Stomach (tissue), 9 donors: ENCODE data around the gene FNDC10. TPM values are rescaled to one million over a fixed set of nuclear protein-coding genes. Genes with fewer than 3 reads are reported as not detected.

Experiments
- DNase-seq, 2 donors: peaks; one replicate each; pipeline versions ENCODE4 v3.0.0 to v3.0.0-alpha.2; 2013 to 2019
- H3K27ac ChIP-seq, 5 donors: fragments of 200-600 bp in 4 of 5; sonication (generic) in 4 of 5; one replicate each; pipeline ENCODE4 v1.5.1; 2013 to 2019; ENCODE audit warnings: mild to moderate bottlenecking in 1 of 5, moderate library complexity in 1 of 5
- H3K27me3 ChIP-seq, 3 donors: fragments of 200-600 bp; sonication (generic); one replicate each; pipeline ENCODE4 v1.5.1; 2017 to 2019; ENCODE audit warnings: mixed run types in 1 of 3
- H3K36me3 ChIP-seq, 4 donors: fragments of 200-600 bp; sonication (generic); 1 replicate in 3 of 4; 2 replicates in 1 of 4; pipeline ENCODE4 v1.5.1; 2016 to 2019
- H3K4me1 ChIP-seq, 4 donors: fragments of 200-600 bp; sonication (generic); one replicate each; pipeline ENCODE4 v1.5.1; 2016 to 2019
- H3K4me3 ChIP-seq, 4 donors: fragments of 200-600 bp; sonication (generic) in 3 of 4; one replicate each; pipeline ENCODE4 v1.5.1; 2016 to 2019; ENCODE audit warnings: mild to moderate bottlenecking in 1 of 4
- H3K9me3 ChIP-seq, 4 donors: fragments of 200-600 bp; sonication (generic); one replicate each; pipeline ENCODE4 v1.5.1; 2016 to 2019
- EP300 ChIP-seq: sonication (generic); formaldehyde crosslinking; IDR thresholded peaks from one replicate; pipeline ENCODE4 v1.6.1; 2017; ENCODE audit warnings: antibody characterized with exemption
- POLR2A ChIP-seq, 4 donors: fragments of 450-650 bp; IDR thresholded peaks; one replicate each; pipeline ENCODE4 v1.6.1; 2016; ENCODE audit warnings: antibody characterized with exemption in 4 of 4, control low read depth in 2 of 4, mild to moderate bottlenecking in 1 of 4, moderate library complexity in 1 of 4
- POLR2AphosphoS5 ChIP-seq, 3 donors: sonication (generic); formaldehyde crosslinking; IDR thresholded peaks; one replicate each; pipeline ENCODE4 v1.6.1; 2016; ENCODE audit warnings: antibody characterized with exemption in 3 of 3
- WGBS, 5 donors: extraction: QIAGEN DNeasy Blood & Tissue Kit in 3 of 5; methylation state at CpG; one replicate each; pipeline versions ENCODE4 v1.1.5 to v1.1.7; 2013 to 2018; 5-methylcytosine and 5-hydroxymethylcytosine counted together
- intact Hi-C: fragments of 100-400 bp; cut with DNase I; formaldehyde crosslinking; loops from one replicate; pipeline ENCODE4 v1.15.1; 2023; ENCODE audit warnings: low total_unique reads
- polyA plus RNA-seq, 3 donors: library from polyadenylated mRNA; stranded (reverse); fragments of 200-250 nt; gene quantifications; one replicate each; pipeline ENCODE4 v1.2.3, GENCODE V29; 2013
- total RNA-seq, 5 donors: library from RNA; depleted of rRNA; stranded (reverse); fragments of >200 nt; gene quantifications; one replicate each; pipeline versions ENCODE4 v1.1.0 to v1.2.3, GENCODE V29; 2014 to 2016
- TF ChIP-seq, protein P1 (sequence below), 7 experiments: fragments of 450-650 bp in 4 of 7; fragments of 200-600 bp in 3 of 7; sonication (generic) in 3 of 7; IDR thresholded peaks; one replicate each; pipeline ENCODE4 v1.5.1; 2016 to 2019; ENCODE audit warnings: antibody characterized with exemption in 7 of 7, control low read depth in 2 of 7, mild to moderate bottlenecking in 1 of 7
- donor health status: healthy with polysubstance abuse.
- donor health status: Bipolar disorder and iron deficiency.
- donor health status: healthy.

Gene FNDC10
- total and polyA plus RNA-seq, 8 donors: 0.29 to 20.0 (median 4.0) TPM; not detected in 3

- Histone ChIP-seq H3K27ac (no peak overlapping the region), H3K4me3 (no peak overlapping the region), H3K4me1 (peaks cover 3 to 32% (median 13%) of the 10 kb centered on the region in 4 donors), H3K9me3 (no peaks in the 10 kb centered on the region), H3K36me3 (peaks cover 0 to 19% (median 11%) of the 10 kb centered on the region in 4 donors), H3K27me3 (no peaks in the 10 kb centered on the region)
- intact Hi-C loops: no loop called here
- WGBS, 5 donors: 74 to 89% (median 86%) methylated on average over 12 to 14 of the region's 14 CpGs
- DNase-seq: no peak
- TF ChIP-seq, protein P1, sequence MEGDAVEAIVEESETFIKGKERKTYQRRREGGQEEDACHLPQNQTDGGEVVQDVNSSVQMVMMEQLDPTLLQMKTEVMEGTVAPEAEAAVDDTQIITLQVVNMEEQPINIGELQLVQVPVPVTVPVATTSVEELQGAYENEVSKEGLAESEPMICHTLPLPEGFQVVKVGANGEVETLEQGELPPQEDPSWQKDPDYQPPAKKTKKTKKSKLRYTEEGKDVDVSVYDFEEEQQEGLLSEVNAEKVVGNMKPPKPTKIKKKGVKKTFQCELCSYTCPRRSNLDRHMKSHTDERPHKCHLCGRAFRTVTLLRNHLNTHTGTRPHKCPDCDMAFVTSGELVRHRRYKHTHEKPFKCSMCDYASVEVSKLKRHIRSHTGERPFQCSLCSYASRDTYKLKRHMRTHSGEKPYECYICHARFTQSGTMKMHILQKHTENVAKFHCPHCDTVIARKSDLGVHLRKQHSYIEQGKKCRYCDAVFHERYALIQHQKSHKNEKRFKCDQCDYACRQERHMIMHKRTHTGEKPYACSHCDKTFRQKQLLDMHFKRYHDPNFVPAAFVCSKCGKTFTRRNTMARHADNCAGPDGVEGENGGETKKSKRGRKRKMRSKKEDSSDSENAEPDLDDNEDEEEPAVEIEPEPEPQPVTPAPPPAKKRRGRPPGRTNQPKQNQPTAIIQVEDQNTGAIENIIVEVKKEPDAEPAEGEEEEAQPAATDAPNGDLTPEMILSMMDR (IDR thresholded peaks at IDR 0.05): no peak
- TF ChIP-seq POLR2AphosphoS5 (IDR thresholded peaks at IDR 0.05) (no peak), EP300 (no peak), POLR2A (IDR thresholded peaks at IDR 0.05) (no peak)
These were observed 51.3 kb downstream of the FNDC10 start for GRCh38 chr1:1548591-1548990.

Other genes with a start within 250 kb of the FNDC10 start
- gene MXRA8, start 241.6 kb downstream of the FNDC10 start, total RNA-seq: 100 to 1,000 TPM in 2 of 5 donors, 10 to 100 TPM in 3; 28.8 to 203 (median 65.6) TPM
- 10 to 100 TPM; 23.3 to 33.8 (median 23.6) TPM for gene MXRA8, start 241.6 kb downstream of the FNDC10 start, polyA plus RNA-seq
- gene AURKAIP1, start 224.9 kb downstream of the FNDC10 start, total RNA-seq: 100 to 1,000 TPM in 3 of 5 donors, 10 to 100 TPM in 2; 50.9 to 146 (median 104) TPM
- gene AURKAIP1, start 224.9 kb downstream of the FNDC10 start, polyA plus RNA-seq: 100 to 1,000 TPM; 244 to 281 (median 259) TPM
- gene CCNL2, start 200.8 kb downstream of the FNDC10 start, total RNA-seq: 100 to 1,000 TPM; 265 to 739 (median 422) TPM
- 100 to 1,000 TPM in 1 of 3 donors, 10 to 100 TPM in 2; 33.4 to 166 (median 34.7) TPM for gene CCNL2, start 200.8 kb downstream of the FNDC10 start, polyA plus RNA-seq
- gene MRPL20, start 192.8 kb downstream of the FNDC10 start, total RNA-seq: 100 to 1,000 TPM in 2 of 5 donors, 10 to 100 TPM in 3; 53.9 to 116 (median 82.9) TPM
- gene MRPL20, start 192.8 kb downstream of the FNDC10 start, polyA plus RNA-seq: 100 to 1,000 TPM; 136 to 187 (median 150) TPM
- gene ANKRD65, start 178.9 kb downstream of the FNDC10 start, total RNA-seq: 10 to 100 TPM in 1 of 5 donors, 1 to 10 TPM in 2, under 1 TPM in 1, not detected in 1; 0.89 to 13.6 (median 4.7) TPM
- gene ANKRD65, start 178.9 kb downstream of the FNDC10 start, polyA plus RNA-seq: 10 to 100 TPM in 2 of 3 donors, 1 to 10 TPM in 1; 8.7 to 13.5 (median 13.3) TPM
- 10 to 100 TPM; 11.4 to 37.7 (median 21.1) TPM for gene VWA1, start 164.4 kb downstream of the FNDC10 start, total RNA-seq
- gene VWA1, start 164.4 kb downstream of the FNDC10 start, polyA plus RNA-seq: 10 to 100 TPM in 2 of 3 donors, 1 to 10 TPM in 1; 7.6 to 64.8 (median 24.8) TPM
- 1 to 10 TPM in 2 of 5 donors, under 1 TPM in 1, not detected in 2; 0.55 to 5.2 (median 1.3) TPM for gene ATAD3C, start 150.4 kb downstream of the FNDC10 start, total RNA-seq
- gene ATAD3C, start 150.4 kb downstream of the FNDC10 start, polyA plus RNA-seq: 1 to 10 TPM in 1 of 3 donors, under 1 TPM in 2; 0.25 to 2.3 (median 0.92) TPM
- gene ATAD3B, start 128.4 kb downstream of the FNDC10 start, total RNA-seq: 10 to 100 TPM; 15.6 to 91.5 (median 33.3) TPM
- 10 to 100 TPM in 2 of 3 donors, 1 to 10 TPM in 1; 8.2 to 23.8 (median 18.4) TPM for gene ATAD3B, start 128.4 kb downstream of the FNDC10 start, polyA plus RNA-seq
- gene ATAD3A, start 88.0 kb downstream of the FNDC10 start, total RNA-seq: 10 to 100 TPM; 10.6 to 92.1 (median 22.5) TPM
- 10 to 100 TPM; 13.1 to 27.0 (median 14.9) TPM for gene ATAD3A, start 88.0 kb downstream of the FNDC10 start, polyA plus RNA-seq
- 10 to 100 TPM in 1 of 5 donors, 1 to 10 TPM in 1, not detected in 3; 3.5 to 10.3 TPM for gene TMEM240, start 59.5 kb downstream of the FNDC10 start, total RNA-seq
- 1 to 10 TPM; 1.8 to 4.5 (median 2.8) TPM for gene TMEM240, start 59.5 kb downstream of the FNDC10 start, polyA plus RNA-seq
- gene SSU72, start 25.3 kb downstream of the FNDC10 start, total RNA-seq: 100 to 1,000 TPM in 1 of 5 donors, 10 to 100 TPM in 4; 45.7 to 215 (median 85.9) TPM
- gene SSU72, start 25.3 kb downstream of the FNDC10 start, polyA plus RNA-seq: 100 to 1,000 TPM in 2 of 3 donors, 10 to 100 TPM in 1; 85.0 to 135 (median 108) TPM
- gene MIB2, start 15.4 kb upstream of the FNDC10 start, total RNA-seq: 100 to 1,000 TPM in 3 of 5 donors, 10 to 100 TPM in 2; 21.5 to 871 (median 193) TPM
- 100 to 1,000 TPM; 124 to 139 (median 136) TPM for gene MIB2, start 15.4 kb upstream of the FNDC10 start, polyA plus RNA-seq
- 100 to 1,000 TPM in 1 of 5 donors, 10 to 100 TPM in 4; 15.1 to 111 (median 19.3) TPM for gene MMP23B, start 32.0 kb upstream of the FNDC10 start, total RNA-seq
- 10 to 100 TPM in 2 of 3 donors, 1 to 10 TPM in 1; 5.5 to 16.2 (median 12.7) TPM for gene MMP23B, start 32.0 kb upstream of the FNDC10 start, polyA plus RNA-seq
- gene CDK11B, start 58.9 kb upstream of the FNDC10 start, total RNA-seq: 10 to 100 TPM in 4 of 5 donors, 1 to 10 TPM in 1; 9.0 to 62.6 (median 29.3) TPM
- 10 to 100 TPM; 21.6 to 37.4 (median 27.9) TPM for gene CDK11B, start 58.9 kb upstream of the FNDC10 start, polyA plus RNA-seq
- 100 to 1,000 TPM in 1 of 5 donors, 10 to 100 TPM in 4; 16.9 to 105 (median 64.5) TPM for gene SLC35E2B, start 92.7 kb upstream of the FNDC10 start, total RNA-seq
- gene SLC35E2B, start 92.7 kb upstream of the FNDC10 start, polyA plus RNA-seq: 10 to 100 TPM; 11.2 to 16.7 (median 11.3) TPM
- gene CDK11A, start 124.2 kb upstream of the FNDC10 start, total RNA-seq: 100 to 1,000 TPM in 3 of 5 donors, 10 to 100 TPM in 2; 46.1 to 233 (median 126) TPM
- gene CDK11A, start 124.2 kb upstream of the FNDC10 start, polyA plus RNA-seq: 10 to 100 TPM; 27.3 to 68.7 (median 31.6) TPM
- gene NADK, start 178.3 kb upstream of the FNDC10 start, total RNA-seq: 100 to 1,000 TPM in 3 of 5 donors, 10 to 100 TPM in 2; 69.9 to 202 (median 102) TPM
- 10 to 100 TPM; 38.6 to 63.2 (median 45.9) TPM for gene NADK, start 178.3 kb upstream of the FNDC10 start, polyA plus RNA-seq